Fibroblast of skin of left biceps (primary cell): Measurements from ENCODE around the gene BAG1.
A peak's percentile ranks its signal among the peaks of the same experiment; 100 is the strongest.

Experiments used
- DNase-seq, 2 experiments: peaks; one replicate each; pipeline ENCODE4 v3.0.0-alpha.2; 2013; ENCODE audit warnings: low read depth in 2 of 2

BAG1 gene

DNA sequence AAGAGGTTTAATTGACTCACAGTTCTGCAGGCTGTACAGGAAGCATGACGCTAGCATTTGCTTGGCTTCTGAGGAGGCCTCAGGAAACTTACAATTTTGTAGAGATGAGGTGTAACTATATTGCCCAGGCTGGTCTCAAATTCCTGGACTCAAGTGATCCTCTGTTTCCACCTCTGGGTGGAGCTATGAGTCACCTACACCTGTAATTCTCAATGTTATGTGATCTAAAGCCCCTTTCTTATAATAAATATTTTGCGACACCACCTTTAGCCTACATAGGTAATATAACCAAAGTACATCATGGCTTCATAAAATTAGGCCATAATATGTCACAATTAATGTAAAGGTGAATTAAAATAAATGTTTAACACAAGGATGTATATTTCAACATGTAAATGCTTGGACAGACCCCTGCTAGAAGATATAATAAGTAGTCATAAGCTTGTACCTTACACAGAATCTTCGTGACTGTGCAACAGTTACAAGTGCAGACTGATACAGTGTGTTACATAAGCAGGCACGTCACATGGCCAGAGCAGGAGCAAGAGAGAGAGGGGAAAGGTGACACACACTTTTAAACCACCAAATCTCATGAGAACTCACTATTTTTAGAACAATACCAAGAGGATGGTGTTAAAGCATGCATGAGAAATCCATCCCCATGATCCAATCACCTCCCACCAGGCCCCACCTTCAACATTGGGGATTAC is 54.3 kb downstream of the BAG1 start:
- DNase-seq, result no peak

DNA sequence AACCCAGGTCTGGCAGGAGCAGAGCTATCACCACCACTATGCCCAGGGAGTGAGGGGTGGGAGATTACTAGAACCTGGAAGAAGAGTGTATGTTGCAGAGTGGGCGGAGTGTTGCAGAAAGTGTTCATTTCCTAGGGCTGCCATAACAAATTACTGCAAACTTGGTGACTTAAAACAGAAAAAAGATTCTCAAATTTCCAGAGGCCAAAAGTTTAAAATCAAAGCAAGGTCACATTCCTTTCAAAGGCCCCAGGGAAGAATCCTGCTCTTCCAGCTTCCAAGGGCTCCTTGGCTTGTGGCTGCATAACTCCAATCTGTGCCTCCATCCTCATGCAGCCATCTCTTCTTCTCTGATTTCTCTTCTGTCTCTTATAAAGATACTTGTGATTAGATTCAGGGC is 55.1 kb downstream of the BAG1 start:
- DNase-seq, result no peak

GRCh38 chr9:33202552-33203201 is 61.8 kb downstream of the BAG1 start:
- peak; percentile 68 to 69 for DNase-seq
